ENCODE measurements around the gene CHAF1A.

DNA sequence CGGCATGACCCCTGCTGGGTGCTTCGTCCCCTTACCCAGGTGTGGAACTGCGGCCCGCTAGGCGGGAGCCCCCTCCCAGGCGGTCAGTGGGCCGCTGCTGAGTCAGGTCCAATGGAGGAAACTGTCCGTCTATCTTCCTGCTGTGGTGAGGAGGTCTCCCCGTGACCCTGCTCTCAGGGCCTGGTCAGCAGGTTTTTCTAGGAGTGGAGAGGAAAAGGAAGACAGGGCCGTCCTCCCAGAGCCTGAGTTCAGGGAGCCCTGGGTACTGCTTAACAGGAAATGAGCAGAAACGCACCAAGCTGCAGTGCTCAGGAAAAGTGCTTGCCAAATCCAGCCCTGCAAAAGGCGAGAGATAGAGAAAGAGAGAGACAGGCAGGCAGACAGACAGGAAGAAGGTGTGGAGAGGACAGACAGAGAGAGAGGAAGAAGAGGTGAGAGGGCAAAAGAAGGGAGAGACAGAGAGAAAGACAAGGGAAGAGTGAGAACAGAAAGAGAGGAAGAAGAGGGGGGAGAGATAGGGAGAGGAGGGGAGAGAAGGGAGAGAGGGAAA is 12.3 kb upstream of the CHAF1A start:
- TF ChIP-seq, protein P1, sequence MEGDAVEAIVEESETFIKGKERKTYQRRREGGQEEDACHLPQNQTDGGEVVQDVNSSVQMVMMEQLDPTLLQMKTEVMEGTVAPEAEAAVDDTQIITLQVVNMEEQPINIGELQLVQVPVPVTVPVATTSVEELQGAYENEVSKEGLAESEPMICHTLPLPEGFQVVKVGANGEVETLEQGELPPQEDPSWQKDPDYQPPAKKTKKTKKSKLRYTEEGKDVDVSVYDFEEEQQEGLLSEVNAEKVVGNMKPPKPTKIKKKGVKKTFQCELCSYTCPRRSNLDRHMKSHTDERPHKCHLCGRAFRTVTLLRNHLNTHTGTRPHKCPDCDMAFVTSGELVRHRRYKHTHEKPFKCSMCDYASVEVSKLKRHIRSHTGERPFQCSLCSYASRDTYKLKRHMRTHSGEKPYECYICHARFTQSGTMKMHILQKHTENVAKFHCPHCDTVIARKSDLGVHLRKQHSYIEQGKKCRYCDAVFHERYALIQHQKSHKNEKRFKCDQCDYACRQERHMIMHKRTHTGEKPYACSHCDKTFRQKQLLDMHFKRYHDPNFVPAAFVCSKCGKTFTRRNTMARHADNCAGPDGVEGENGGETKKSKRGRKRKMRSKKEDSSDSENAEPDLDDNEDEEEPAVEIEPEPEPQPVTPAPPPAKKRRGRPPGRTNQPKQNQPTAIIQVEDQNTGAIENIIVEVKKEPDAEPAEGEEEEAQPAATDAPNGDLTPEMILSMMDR (IDR thresholded peaks at IDR 0.05; ENCODE audit: control extremely low read depth in 1 of 3, insufficient read depth in 1 of 3, low read depth in 1 of 3, low read length in 3 of 3), result no peak
- TF ChIP-seq POLR2AphosphoS5 (IDR thresholded peaks at IDR 0.05; ENCODE audit: low read depth, low read length) (no peak), SP2 (IDR thresholded peaks at IDR 0.05; ENCODE audit: low read length) (no peak), RAD21 (IDR thresholded peaks at IDR 0.05 in 1 of 2, conservative IDR thresholded peaks at IDR 0.05 in 1 of 2; ENCODE audit: low read depth in 2 of 2, low read length in 2 of 2) (no peak), TAF1 (IDR thresholded peaks at IDR 0.05; ENCODE audit: low read depth, low read length) (no peak), JUN (IDR thresholded peaks at IDR 0.05; ENCODE audit: low read depth, low read length) (no peak), POLR2A (IDR thresholded peaks at IDR 0.05; ENCODE audit: control extremely low read depth in 1 of 2, low read depth in 2 of 2, low read length in 2 of 2) (no peak), JUND (IDR thresholded peaks at IDR 0.05; ENCODE audit: low read length) (no peak), EZH2 (IDR thresholded peaks at IDR 0.05; ENCODE audit: low read depth, low read length, severe bottlenecking) (no peak), ZNF274 (IDR thresholded peaks at IDR 0.05; ENCODE audit: borderline replicate concordance, extremely low read depth, low read length) (no peak), GABPA (IDR thresholded peaks at IDR 0.05; ENCODE audit: borderline replicate concordance, insufficient read depth, low read length) (no peak), TCF12 (IDR thresholded peaks at IDR 0.05; ENCODE audit: low read depth, low read length) (no peak), SP1 (IDR thresholded peaks at IDR 0.05; ENCODE audit: low read depth, low read length) (no peak)
